ENCODE measurements around the gene THEMIS2. TPM values are rescaled to one million over a fixed set of nuclear protein-coding genes. Genes with fewer than 3 reads are reported as not detected.

THEMIS2 gene
- total RNA-seq, 4 donors from 2014 or later, result 20.1 to 36.0 (median 25.0) TPM

- TF ChIP-seq CTCF (IDR thresholded peaks at IDR 0.05) (no peak), POLR2A (IDR thresholded peaks at IDR 0.05) (no peak)
- Histone ChIP-seq H3K4me3 (replicated peaks in 1 of 3) (peak overlapping the region; percentile 47 to 71 (median 60)), H3K36me3 (no peaks in the 10 kb centered on the region), H3K4me1 (peaks cover 3 to 21% of the 10 kb centered on the region in 2 donors), H3K27me3 (no peaks in the 10 kb centered on the region), H3K27ac (peak overlapping the region; percentile 42 to 80 (median 66)), H3K9me3 (no peaks in the 10 kb centered on the region)
- intact Hi-C loops (cut with DNase I), result no loop called here
- DNase-seq, result peak in 1 of 2 donors; percentile 20
- 18 to 21% methylated on average over 38 of the region's 38 CpGs for WGBS, 2 donors
Observed at GRCh38 chr1:27872802-27873551, 633 bp downstream of the THEMIS2 start.

GRCh38 chr1:27873671-27874384 is 1.5 kb downstream of the THEMIS2 start:
- intact Hi-C loops (cut with DNase I), result no loop called here
- peak overlapping the region in 2 of 3 donors; percentile 86 to 96 for H3K27ac ChIP-seq
- H3K4me1 ChIP-seq, result peaks cover 3 to 21% of the 10 kb centered on the region in 2 donors
- no peak for TF ChIP-seq POLR2A (IDR thresholded peaks at IDR 0.05)
- TF ChIP-seq CTCF (IDR thresholded peaks at IDR 0.05), result no peak
- 86 to 94% methylated on average over 15 to 16 of the region's 16 CpGs for WGBS, 2 donors
- H3K4me3 ChIP-seq (replicated peaks in 1 of 3), result peak overlapping the region in 1 of 3 donors; percentile 60
- H3K27me3 ChIP-seq, result no peaks in the 10 kb centered on the region
- no peak for DNase-seq
- no peaks in the 10 kb centered on the region for H3K9me3 ChIP-seq
- no peaks in the 10 kb centered on the region for H3K36me3 ChIP-seq

GRCh38 chr1:27876341-27877114 is 4.2 kb downstream of the THEMIS2 start:
- Histone ChIP-seq H3K9me3 (no peaks in the 10 kb centered on the region), H3K4me3 (replicated peaks in 1 of 3) (no peak overlapping the region), H3K27ac (peak overlapping the region; percentile 86 to 96 (median 91)), H3K27me3 (no peaks in the 10 kb centered on the region), H3K36me3 (no peaks in the 10 kb centered on the region), H3K4me1 (peaks cover 3 to 21% of the 10 kb centered on the region in 2 donors)
- no peak for DNase-seq
- TF ChIP-seq CTCF (IDR thresholded peaks at IDR 0.05) (no peak), POLR2A (IDR thresholded peaks at IDR 0.05) (no peak)
- intact Hi-C loops (cut with DNase I), result no loop called here
- 87 to 92% methylated on average over 14 to 18 of the region's 18 CpGs for WGBS, 2 donors

GRCh38 chr1:27877115-27877416 is 4.7 kb downstream of the THEMIS2 start:
- intact Hi-C loops (cut with DNase I), result no loop called here
- DNase-seq, result no peak
- WGBS, 2 donors, result 96 to 100% methylated on average over 2 of the region's 2 CpGs
- H3K27ac ChIP-seq, result peak overlapping the region in 2 of 3 donors; percentile 86 to 96
- no peaks in the 10 kb centered on the region for H3K36me3 ChIP-seq
- no peak overlapping the region for H3K4me3 ChIP-seq (replicated peaks in 1 of 3)
- peaks cover 3 to 21% of the 10 kb centered on the region in 2 donors for H3K4me1 ChIP-seq
- TF ChIP-seq CTCF (IDR thresholded peaks at IDR 0.05), result no peak
- no peaks in the 10 kb centered on the region for H3K27me3 ChIP-seq
- H3K9me3 ChIP-seq, result no peaks in the 10 kb centered on the region
